Activated B cell treated with CpG ODN at 0.5 μM for 24 hours (primary cell): Measurements from ENCODE around the gene DNAH1. TPM values are rescaled to one million over a fixed set of nuclear protein-coding genes. Genes with fewer than 3 reads are reported as not detected.

Experiments used
- ATAC-seq: fragments of 200-7000 bp; cut with Tn5 transposase; one replicate; pipeline ENCODE4 v1.10.0; 2021; ENCODE audit warnings: low read depth, mild to moderate bottlenecking, moderate library complexity
- CTCF ChIA-PET: fragments of 350-600 bp; sonication (Branson Sonifier 250); formaldehyde crosslinking; loops from one replicate; lab custom pipeline; 2021; ENCODE audit warnings: antibody characterized with exemption; lab: Charles Lee
- POLR2A ChIA-PET: fragments of 350-600 bp; sonication (Branson Sonifier 250); formaldehyde crosslinking; loops from one replicate; lab custom pipeline; 2021; ENCODE audit warnings: antibody characterized with exemption; lab: Charles Lee
- DNase-seq: peaks from one replicate; pipeline ENCODE4 v3.0.0; 2022
- H3K27ac Mint-ChIP-seq: one replicate; pipeline ENCODE4 v1.8.0; 2020; ENCODE audit warnings: mixed read lengths
- H3K27me3 Mint-ChIP-seq: one replicate; pipeline ENCODE4 v1.8.0; 2021; ENCODE audit warnings: mixed read lengths
- H3K36me3 Mint-ChIP-seq: one replicate; pipeline ENCODE4 v1.8.0; 2021; ENCODE audit warnings: low read depth, mixed read lengths
- H3K4me1 Mint-ChIP-seq: one replicate; pipeline ENCODE4 v1.8.0; 2021; ENCODE audit warnings: mixed read lengths
- H3K4me3 Mint-ChIP-seq: one replicate; pipeline ENCODE4 v1.8.0; 2020; ENCODE audit warnings: mild to moderate bottlenecking, mixed read lengths
- H3K9me3 Mint-ChIP-seq: one replicate; pipeline ENCODE4 v1.8.0; 2020; ENCODE audit warnings: mixed read lengths
- intact Hi-C: fragments of 100-400 bp; cut with micrococcal nuclease; formaldehyde crosslinking; loops from one replicate; pipeline ENCODE4 v1.15.1; 2024
- total RNA-seq: library from RNA; stranded (reverse); gene quantifications from 2 replicates; pipeline ENCODE4 v1.2.3, GENCODE V29; 2022
- TF ChIP-seq, protein P1 (sequence below): fragments of 200-600 bp; IDR thresholded peaks from one replicate; pipeline ENCODE4 v1.8.0; 2022; ENCODE audit warnings: antibody characterized with exemption, mild to moderate bottlenecking

The DNAH1 gene
- total RNA-seq, 1 donor from 2014 or later = 25.8 TPM

DNA sequence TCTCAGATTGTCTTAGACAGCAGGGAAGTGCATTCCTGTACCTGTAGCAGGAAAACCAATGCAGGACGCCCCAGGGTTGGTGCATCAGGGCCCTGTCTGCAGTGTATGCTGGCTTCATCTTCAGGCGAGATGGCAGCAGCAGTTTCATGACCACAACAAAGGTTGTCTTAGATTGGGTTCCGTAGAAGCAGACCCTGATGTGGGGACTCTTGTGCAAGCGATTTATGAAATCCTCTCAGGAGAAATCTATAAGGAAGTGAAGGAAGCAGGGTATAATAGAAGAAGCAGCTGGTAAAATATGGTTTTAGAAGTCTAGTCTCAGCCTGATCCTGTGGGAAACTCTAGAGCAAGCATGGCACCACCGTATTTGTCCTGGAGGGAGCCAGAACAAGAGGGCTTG, 25.0 kb downstream of the DNAH1 start:
- DNase-seq (no peak), ATAC-seq (no peak)
- Mint-ChIP-seq H3K36me3 (peaks cover 30% of the 10 kb centered on the region), H3K4me1 (no peaks in the 10 kb centered on the region), H3K4me3 (no peak overlapping the region), H3K27ac (no peak overlapping the region), H3K9me3 (no peaks in the 10 kb centered on the region), H3K27me3 (no peaks in the 10 kb centered on the region)
- POLR2A ChIA-PET = interaction anchor here (0.7 kb wide), 2 partner anchors 120 to 1885 kb away, joined by 8 to 10 read pairs; no protein-coding TSS in a partner anchor
- TF ChIP-seq, protein P1, sequence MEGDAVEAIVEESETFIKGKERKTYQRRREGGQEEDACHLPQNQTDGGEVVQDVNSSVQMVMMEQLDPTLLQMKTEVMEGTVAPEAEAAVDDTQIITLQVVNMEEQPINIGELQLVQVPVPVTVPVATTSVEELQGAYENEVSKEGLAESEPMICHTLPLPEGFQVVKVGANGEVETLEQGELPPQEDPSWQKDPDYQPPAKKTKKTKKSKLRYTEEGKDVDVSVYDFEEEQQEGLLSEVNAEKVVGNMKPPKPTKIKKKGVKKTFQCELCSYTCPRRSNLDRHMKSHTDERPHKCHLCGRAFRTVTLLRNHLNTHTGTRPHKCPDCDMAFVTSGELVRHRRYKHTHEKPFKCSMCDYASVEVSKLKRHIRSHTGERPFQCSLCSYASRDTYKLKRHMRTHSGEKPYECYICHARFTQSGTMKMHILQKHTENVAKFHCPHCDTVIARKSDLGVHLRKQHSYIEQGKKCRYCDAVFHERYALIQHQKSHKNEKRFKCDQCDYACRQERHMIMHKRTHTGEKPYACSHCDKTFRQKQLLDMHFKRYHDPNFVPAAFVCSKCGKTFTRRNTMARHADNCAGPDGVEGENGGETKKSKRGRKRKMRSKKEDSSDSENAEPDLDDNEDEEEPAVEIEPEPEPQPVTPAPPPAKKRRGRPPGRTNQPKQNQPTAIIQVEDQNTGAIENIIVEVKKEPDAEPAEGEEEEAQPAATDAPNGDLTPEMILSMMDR = no peak
- intact Hi-C loops = no loop called here
- CTCF ChIA-PET = interaction anchor here (1.0 to 10.4 kb wide), 4 partner anchors 47 to 121 kb away, joined by 3 to 248 read pairs (median 5); partner anchors contain the start of gene GLYCTK

GRCh38 chr3:52343946-52344600, 28.0 kb downstream of the DNAH1 start:
- POLR2A ChIA-PET = no interaction called here
- Mint-ChIP-seq H3K27me3 (no peaks in the 10 kb centered on the region), H3K4me1 (no peaks in the 10 kb centered on the region), H3K9me3 (no peaks in the 10 kb centered on the region), H3K36me3 (peaks cover 43% of the 10 kb centered on the region), H3K4me3 (no peak overlapping the region), H3K27ac (no peak overlapping the region)
- intact Hi-C loops = no loop called here
- ATAC-seq = no peak
- TF ChIP-seq, protein P1 = no peak
- CTCF ChIA-PET = no interaction called here
- no peak for DNase-seq

DNA sequence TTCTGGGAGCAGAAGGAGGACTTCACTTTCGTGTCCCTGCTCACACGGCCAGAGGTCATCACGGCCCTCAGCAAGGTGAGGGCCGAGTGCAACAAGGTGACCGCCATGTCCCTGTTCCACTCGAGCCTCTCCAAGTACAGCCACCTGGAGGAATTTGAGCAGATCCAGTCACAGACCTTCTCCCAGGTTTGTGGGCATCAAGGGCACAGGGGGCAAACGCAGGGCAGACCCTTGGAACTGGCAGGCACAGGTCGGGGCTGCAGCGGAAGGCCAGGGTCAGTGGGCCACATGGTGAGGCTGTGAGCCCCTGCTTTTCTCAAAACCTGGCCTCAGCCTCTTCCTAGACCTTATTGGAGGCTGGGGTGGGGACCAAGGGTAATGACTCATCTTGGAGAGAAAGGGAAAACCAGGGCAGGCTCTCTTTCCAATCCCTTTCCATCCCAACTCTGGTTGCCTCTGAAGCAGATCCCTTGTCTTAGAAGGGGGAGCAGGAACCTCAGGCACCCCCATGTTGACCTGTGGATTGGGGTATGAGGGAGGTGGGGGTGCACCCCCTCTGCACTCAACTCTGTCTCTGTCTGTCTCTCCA, 29.5 kb downstream of the DNAH1 start:
- H3K36me3 Mint-ChIP-seq = peaks cover 51% of the 10 kb centered on the region

DNA sequence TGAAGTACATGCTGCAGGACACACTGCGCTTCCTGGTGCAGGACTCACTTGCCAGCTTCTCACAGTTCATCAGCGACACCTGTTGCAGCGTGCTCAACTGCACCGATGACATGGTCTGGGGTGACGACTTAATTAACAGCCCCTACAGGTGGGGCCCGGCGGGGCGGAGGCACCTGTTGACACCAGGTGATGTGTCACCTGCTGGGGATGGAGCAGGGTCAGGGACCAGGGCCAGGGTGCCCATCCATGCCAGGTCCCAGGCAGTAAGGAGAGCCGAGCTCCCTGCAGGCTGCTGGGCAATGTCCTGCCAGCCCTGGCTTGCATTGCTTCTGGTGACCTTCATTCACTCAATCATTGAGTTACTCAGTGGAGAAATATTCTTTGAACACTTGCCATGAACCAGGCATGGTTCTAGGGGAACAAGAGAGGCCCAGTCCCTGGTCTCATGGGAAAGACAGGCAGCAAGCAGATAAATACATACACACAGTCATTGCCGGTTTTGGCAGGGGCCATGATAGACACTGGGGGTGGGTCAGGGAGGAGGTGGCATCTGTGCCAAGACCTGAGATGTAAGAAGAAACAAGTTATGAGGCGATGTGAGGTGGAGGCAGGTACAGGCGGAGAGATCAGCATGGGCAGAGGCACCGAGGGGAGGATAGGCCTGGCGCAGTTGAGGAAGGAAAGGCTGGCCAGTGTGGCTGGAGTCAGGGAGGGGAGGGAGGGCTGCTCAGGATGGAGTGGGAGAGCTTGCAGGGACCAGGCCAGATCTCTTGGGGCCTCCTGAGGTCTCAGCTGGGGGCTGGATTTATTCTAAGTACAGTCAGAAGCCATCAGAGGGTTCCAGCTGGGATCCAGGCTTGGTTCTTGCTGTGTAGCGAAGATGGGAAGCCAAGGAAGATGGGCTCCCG, 30.8 kb downstream of the DNAH1 start:
- intact Hi-C loops = no loop called here
- Mint-ChIP-seq H3K4me3 (no peak overlapping the region), H3K27me3 (no peaks in the 10 kb centered on the region), H3K9me3 (no peaks in the 10 kb centered on the region), H3K4me1 (no peaks in the 10 kb centered on the region), H3K36me3 (peaks cover 52% of the 10 kb centered on the region), H3K27ac (no peak overlapping the region)
- no peak for ATAC-seq
- no peak for DNase-seq
- ChIA-PET POLR2A (no interaction called here), CTCF (interaction anchor here (1.3 kb wide), 1 partner anchor 8 kb away, joined by 6 read pairs; no protein-coding TSS in a partner anchor)
- TF ChIP-seq, protein P1 = no peak

More for the DNA sequence above, 29.5 kb downstream of the DNAH1 start:
- TF ChIP-seq, protein P1 = no peak
- CTCF ChIA-PET = no interaction called here
- Mint-ChIP-seq H3K4me3 (no peak overlapping the region), H3K9me3 (no peaks in the 10 kb centered on the region), H3K27me3 (no peaks in the 10 kb centered on the region), H3K4me1 (no peaks in the 10 kb centered on the region), H3K27ac (no peak overlapping the region)
- intact Hi-C loops = no loop called here
- POLR2A ChIA-PET = no interaction called here
- ATAC-seq (no peak), DNase-seq (no peak)
